DMS53 (cell line): ENCODE measurements around the gene THYN1.
"Not testable (repeated sequence)": the region's sequence is repeated elsewhere in the genome, so short reads cannot be mapped to it uniquely, and the experiment has no call there.

Source experiments
- DNase-seq: peaks from one replicate; lab custom pipeline; 2025; lab: John Stamatoyannopoulos, UW

THYN1 gene

GRCh38 chr11:134275188-134275533, 22.0 kb upstream of the THYN1 start:
- no peak for DNase-seq

GRCh38 chr11:134273317-134273712, 20.2 kb upstream of the THYN1 start:
- DNase-seq = no peak

DNA sequence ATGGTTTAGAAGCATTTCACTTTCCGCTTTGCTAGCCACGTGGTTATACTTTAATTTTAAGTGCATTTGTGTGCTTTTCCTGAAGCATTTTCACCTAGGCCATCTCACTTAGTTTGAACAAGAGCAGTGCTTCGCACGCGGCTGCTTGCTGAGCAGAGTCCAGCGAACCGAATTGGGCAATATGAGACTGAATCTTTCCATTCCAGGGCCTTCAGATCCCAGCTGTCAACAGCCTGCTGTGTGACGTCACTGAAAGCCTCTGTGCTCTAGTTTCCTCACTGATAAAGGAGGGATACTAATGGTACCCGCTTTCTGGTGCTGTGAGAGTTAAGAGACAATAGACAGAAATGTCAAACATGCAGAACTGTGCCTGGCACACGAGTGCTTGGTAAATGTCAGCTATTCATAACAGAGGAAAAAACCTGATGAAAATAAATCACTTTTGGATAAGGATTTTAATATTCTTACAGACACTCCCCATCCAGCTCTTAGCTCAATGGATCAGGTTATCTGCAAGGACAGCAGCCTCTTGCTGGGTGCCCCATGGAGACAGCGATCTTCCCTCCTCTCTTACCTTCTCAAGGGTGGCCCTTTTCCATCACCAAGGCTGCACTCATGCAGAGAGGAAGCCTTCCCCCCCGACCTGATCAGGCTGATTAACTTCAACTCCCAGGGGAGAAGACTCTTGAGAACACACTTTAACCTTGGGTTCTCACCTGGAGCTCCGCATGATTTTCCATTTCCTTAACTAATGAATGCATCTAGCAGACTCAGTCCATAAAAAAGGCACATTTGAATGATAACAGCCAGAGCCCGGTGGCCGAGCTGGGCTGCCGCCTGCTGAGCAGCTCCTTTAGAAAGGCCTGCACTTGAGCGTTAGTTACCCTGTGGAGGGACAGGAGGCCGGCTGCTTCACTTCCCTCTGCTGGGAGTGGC, 19.5 kb upstream of the THYN1 start:
- peak; percentile 40 for DNase-seq

DNA sequence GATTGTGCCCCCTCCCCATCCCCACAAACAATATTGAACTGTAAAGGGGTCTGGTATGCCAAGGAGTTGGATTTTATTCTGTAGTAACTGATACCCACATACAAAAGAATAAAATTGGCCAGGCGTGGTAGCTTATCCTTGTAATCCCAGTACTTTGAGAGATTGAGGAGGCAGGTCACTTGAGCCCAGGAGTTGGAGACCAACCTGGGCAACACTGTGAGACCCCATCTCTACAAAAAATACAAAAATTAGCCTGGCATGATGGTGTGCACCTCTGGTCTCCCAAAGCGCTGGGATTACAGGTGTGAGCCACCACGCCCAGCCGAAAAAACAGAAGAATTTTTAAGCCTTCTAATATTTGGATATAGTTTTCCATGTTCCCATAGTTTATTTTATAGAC, 18.8 kb upstream of the THYN1 start:
- no peak for DNase-seq

DNA sequence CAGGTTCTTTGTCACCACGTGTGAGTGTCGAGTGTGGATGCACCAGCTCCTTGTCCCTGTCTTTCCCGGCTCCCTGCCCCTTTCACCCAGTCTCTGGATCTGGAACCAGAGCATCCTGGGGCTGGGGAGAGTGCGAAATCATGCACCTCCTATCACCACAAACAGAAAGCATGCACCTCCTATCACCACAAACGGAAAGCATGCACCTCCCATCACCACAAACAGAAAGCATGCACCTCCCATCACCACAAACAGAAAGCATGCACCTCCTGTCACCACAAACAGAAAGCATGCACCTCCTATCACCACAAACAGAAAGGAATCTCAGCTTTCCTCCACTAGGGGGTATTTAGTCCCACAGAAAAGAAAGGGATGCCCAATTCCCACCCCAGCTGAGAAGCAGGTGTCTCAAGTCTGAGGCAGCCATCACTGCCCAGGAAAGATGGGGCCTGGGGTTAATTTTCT, 17.1 kb upstream of the THYN1 start:
- DNase-seq = peak; percentile 45

- no peak for DNase-seq
These were observed 14.8 kb upstream of the THYN1 start for GRCh38 chr11:134267966-134268365.

GRCh38 chr11:134267461-134267860, 14.3 kb upstream of the THYN1 start:
- DNase-seq = no peak

GRCh38 chr11:134266841-134267251, 13.7 kb upstream of the THYN1 start:
- DNase-seq = no peak

DNA sequence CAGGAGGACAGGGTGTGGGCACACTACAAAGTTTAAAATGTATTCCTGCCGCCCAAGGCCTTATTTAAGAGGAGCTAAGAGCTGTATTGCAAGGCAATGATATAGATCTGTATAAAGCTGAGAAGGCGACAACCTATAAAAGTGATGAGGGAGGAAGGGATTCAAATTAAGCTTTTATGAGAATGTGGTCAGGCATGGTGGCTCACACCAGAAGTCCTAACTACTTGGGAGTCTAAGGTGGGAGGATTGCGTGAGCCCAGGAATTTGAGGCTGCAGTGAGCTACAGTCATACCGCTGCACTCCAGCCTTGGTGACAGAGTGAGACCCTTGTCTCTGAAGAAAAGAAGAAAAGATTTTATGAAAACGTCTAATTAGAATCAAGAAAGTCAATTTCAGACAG, 13.3 kb upstream of the THYN1 start:
- DNase-seq = no peak

GRCh38 chr11:134264966-134265764, 12.0 kb upstream of the THYN1 start:
- DNase-seq = no peak

DNA sequence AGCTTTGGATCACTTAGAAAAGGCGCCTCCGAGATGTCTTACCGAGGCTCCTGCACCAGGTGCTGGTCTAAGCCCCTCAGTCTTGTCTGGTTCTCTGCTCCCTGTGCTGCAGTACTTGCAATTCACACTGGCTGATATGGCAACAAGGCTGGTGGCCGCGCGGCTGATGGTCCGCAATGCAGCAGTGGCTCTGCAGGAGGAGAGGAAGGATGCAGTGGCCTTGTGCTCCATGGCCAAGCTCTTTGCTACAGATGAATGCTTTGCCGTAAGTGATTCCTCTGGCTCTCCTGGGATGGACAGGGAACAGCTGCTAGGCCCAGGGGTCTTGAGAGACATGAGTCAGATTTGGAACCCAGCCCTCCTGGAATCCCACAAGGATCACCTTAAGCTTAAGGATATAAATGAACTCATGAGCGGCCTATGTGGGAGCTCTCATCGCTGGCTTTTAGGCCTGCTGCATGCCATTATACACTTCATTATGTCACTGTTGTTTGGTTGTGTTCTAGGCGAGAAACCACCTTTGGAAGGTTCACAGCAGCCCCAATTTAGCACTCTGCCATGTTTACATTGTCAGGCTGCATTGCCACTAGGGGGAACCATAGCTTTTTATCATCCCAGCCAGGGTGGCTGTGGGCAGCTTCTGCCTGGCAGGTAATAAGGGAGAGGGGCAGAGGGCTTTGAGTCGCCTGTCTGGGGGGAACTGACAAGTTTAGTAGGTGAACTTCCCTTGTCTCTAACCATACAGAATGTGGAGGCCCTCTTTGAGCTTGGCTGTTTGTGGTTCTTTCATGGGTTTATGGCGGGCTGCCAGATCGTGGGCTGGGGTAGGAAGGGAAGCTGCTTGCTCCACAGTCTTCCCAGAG, 8.7 kb upstream of the THYN1 start:
- DNase-seq = peak; percentile 70

DNA sequence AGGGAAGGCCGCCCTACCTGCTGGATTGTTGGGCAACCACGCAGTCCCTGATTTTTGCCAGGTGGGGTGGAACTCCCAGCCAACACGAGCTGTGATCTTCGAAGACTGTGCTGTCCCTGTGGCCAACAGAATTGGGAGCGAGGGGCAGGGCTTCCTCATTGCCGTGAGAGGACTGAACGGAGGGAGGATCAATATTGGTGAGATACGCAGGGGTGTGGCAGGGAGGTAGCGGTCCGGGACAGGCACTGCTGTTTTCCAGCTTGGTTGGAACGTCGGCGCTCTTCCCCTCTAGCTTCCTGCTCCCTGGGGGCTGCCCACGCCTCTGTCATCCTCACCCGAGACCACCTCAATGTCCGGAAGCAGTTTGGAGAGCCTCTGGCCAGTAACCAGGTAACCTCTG, 7.8 kb upstream of the THYN1 start:
- no peak for DNase-seq

DNA sequence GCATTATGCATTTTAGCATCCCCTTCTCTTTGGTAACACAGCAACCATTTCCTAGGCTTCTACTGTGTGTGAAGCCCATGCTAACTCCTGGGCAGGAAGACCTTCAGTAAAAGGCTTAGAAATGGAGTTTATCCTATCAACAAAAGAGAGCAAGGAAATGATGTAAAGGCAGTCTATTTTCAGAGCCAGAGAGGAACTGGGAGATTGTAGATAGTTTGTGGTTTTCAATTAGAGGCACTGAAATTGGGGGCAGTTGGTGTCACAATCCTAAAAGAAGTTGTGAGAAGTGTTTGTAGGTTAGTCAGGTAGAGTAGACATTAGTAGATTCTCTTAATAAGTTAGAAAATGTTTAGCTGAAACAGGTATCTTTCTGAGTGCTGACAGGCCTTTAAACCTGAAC, 7.4 kb upstream of the THYN1 start:
- DNase-seq = no peak

- DNase-seq = peak; percentile 45
These were observed 5.4 kb upstream of the THYN1 start for GRCh38 chr11:134258577-134258976.

DNA sequence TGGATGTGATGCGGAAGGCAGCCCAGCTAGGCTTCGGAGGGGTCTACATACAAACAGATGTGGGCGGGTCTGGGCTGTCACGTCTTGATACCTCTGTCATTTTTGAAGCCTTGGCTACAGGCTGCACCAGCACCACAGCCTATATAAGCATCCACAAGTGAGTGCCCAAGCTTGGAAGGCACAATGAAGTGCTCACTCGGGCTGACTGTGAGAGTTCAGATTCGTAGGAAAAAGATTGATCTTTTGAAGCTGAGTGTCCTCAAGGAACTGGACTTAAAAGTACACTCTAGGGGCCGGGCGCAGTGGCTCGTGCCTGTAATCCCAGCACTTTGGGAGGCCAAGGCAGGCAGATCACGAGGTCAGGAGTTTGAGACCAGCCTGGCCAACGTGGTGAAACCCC, 3.9 kb upstream of the THYN1 start:
- no peak for DNase-seq

DNA sequence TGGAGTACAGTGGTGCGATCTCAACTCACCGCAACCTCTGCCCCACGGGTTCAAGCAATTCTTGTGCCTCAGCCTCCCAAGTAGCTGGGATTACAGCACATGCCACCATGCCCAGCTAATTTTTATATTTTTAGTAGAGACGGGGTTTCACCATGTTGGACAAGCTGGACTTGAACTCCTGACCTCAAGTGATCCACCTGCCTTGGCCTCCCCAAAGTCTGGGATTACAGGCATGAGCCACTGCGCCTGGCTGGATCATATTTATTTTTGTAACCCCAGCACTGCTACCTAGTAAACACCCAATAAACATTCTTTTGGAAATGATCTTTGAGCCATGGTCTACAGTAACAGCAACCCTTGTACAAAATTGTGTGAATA, 2.0 kb upstream of the THYN1 start:
- not testable (repeated sequence) for DNase-seq

GRCh38 chr11:134254433-134255183, 1.5 kb upstream of the THYN1 start:
- no peak for DNase-seq

- peak; percentile 68 for DNase-seq
These were observed 585 bp downstream of the THYN1 start for GRCh38 chr11:134252346-134253187.

- DNase-seq = no peak
These were observed 2.5 kb downstream of the THYN1 start for GRCh38 chr11:134250675-134251074.

DNA sequence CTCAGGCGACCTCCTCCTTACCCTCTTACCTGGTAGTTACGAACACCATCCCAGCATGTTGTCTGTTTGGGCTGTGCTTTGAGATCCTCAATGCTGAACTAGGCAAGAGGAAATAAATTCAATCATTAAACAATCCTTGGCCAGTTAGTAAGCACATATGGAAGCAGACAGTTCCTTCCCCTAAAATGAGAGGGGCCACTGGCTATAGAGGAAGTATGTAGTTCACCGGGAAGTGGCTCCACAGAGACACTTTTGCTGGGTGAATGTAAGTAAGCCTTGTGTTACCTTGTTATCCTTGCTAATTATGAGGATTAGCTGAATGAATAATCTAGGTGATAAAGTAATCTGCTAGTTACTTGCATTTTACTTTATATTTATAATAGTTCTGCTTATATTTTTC, 2.9 kb downstream of the THYN1 start:
- no peak for DNase-seq
